Psoas muscle (tissue), 8 donors: ENCODE results near the gene MC3R. TPM values are rescaled to one million over a fixed set of nuclear protein-coding genes. Genes with fewer than 3 reads are reported as not detected.

ENCODE experiments used
- ATAC-seq, 4 donors: fragments of 200-7000 bp; cut with Tn5 transposase; one replicate each; pipeline ENCODE4 v1.9.1; 2020; ENCODE audit warnings: moderate library complexity in 3 of 4, mild to moderate bottlenecking in 2 of 4
- DNase-seq, 2 donors: peaks; one replicate each; pipeline ENCODE4 v3.0.0-alpha.2; 2020
- H3K27ac ChIP-seq: fragments of 200-600 bp; one replicate; pipeline ENCODE4 v1.8.0; 2022
- H3K27me3 ChIP-seq, 3 donors: fragments of 200-600 bp in 1 of 3; one replicate each; pipeline versions ENCODE4 v1.6.1 to v1.8.0; 2013 to 2022; ENCODE audit warnings: low read length in 2 of 3, mild to moderate bottlenecking in 2 of 3, moderate library complexity in 1 of 3; ENCODE audit not compliant: insufficient read depth in 3 of 3
- H3K36me3 ChIP-seq, 2 donors: fragments of 200-600 bp in 1 of 2; one replicate each; pipeline versions ENCODE4 v1.6.1 to v1.8.0; 2013 to 2022; ENCODE audit warnings: low read depth in 1 of 2, mild to moderate bottlenecking in 1 of 2, moderate library complexity in 1 of 2; ENCODE audit not compliant: insufficient read depth in 1 of 2
- H3K4me1 ChIP-seq: fragments of 200-600 bp; one replicate; pipeline ENCODE4 v1.8.0; 2022
- H3K4me3 ChIP-seq: fragments of 200-600 bp; one replicate; pipeline ENCODE4 v1.8.0; 2022; ENCODE audit warnings: mild to moderate bottlenecking
- H3K9me3 ChIP-seq: fragments of 200-600 bp; one replicate; pipeline ENCODE4 v1.8.0; 2022
- CTCF ChIP-seq: fragments of 200-600 bp; IDR thresholded peaks from one replicate; pipeline ENCODE4 v1.8.0; 2022; ENCODE audit warnings: antibody characterized with exemption
- WGBS, 3 donors: extraction: QIAGEN DNeasy Blood & Tissue Kit; methylation state at CpG; one replicate each; pipeline versions ENCODE4 v1.1.6 to v1.1.7; 2013; 5-methylcytosine and 5-hydroxymethylcytosine counted together
- intact Hi-C, 2 donors: fragments of 100-400 bp; cut with DNase I; formaldehyde crosslinking; loops; one replicate each; pipeline versions ENCODE4 v1.11.0 to v1.14.2; 2022
- polyA plus RNA-seq, 3 donors: library from polyadenylated mRNA; stranded (reverse); fragments of 200-250 nt; gene quantifications; one replicate each; pipeline ENCODE4 v1.2.3, GENCODE V29; 2013
- total RNA-seq, 4 donors: library from RNA; stranded (reverse); fragmentation: NEBNext Ultra II Directional in 2 of 4; extraction: Animal tissue kit (Norgen Biotek cat#: 25700) in 2 of 4; gene quantifications; one replicate each; pipeline versions ENCODE4 v1.2.1 to v1.2.4, GENCODE V29; 2021 to 2023
- donor health status: healthy with polysubstance abuse.
- donor health status: DM: no; HTN: no; CAD: no; lungs with moderate emphysema.
- donor health status: Bipolar disorder and iron deficiency.
- donor health status: healthy.
- donor health status: DM: yes; HTN: yes; CAD: no.
- donor health status: DM: no; HTN: no; CAD: no.
- donor health status: DM: no; HTN: no; CAD: no.
- donor health status: DM: yes; HTN: yes; CAD: no.

MC3R gene
- total and polyA plus RNA-seq, 7 donors = not detected

- no peaks in the 10 kb centered on the region for H3K4me1 ChIP-seq
- no peak overlapping the region for H3K27ac ChIP-seq
- intact Hi-C loops = no loop called here
- DNase-seq = no peak
- no peaks in the 10 kb centered on the region for H3K36me3 ChIP-seq
- no peak for TF ChIP-seq CTCF
- no peaks in the 10 kb centered on the region for H3K9me3 ChIP-seq
- ATAC-seq = no peak
- H3K27me3 ChIP-seq = peaks cover 0 to 2% (median 0%) of the 10 kb centered on the region in 3 donors
- H3K4me3 ChIP-seq = no peak overlapping the region
- 40 to 66% (median 43%) methylated on average over 3 of the region's 3 CpGs for WGBS, 3 donors
Measured at GRCh38 chr20:56205346-56205745, 43.2 kb upstream of the MC3R start.

GRCh38 chr20:56207656-56208055 is 40.9 kb upstream of the MC3R start:
- Histone ChIP-seq H3K4me1 (no peaks in the 10 kb centered on the region), H3K27me3 (no peaks in the 10 kb centered on the region), H3K4me3 (no peak overlapping the region), H3K27ac (no peak overlapping the region), H3K9me3 (no peaks in the 10 kb centered on the region), H3K36me3 (no peaks in the 10 kb centered on the region)
- no peak for ATAC-seq
- no peak for DNase-seq
- TF ChIP-seq CTCF = no peak
- intact Hi-C loops = no loop called here
- 55 to 65% (median 63%) methylated on average over 4 of the region's 4 CpGs for WGBS, 3 donors

GRCh38 chr20:56208121-56208520 is 40.4 kb upstream of the MC3R start:
- WGBS, 3 donors = 84 to 91% (median 88%) methylated on average over 1 of the region's 1 CpG
- intact Hi-C loops = no loop called here
- Histone ChIP-seq H3K4me3 (no peak overlapping the region), H3K27me3 (no peaks in the 10 kb centered on the region), H3K36me3 (no peaks in the 10 kb centered on the region), H3K4me1 (no peaks in the 10 kb centered on the region), H3K27ac (no peak overlapping the region), H3K9me3 (no peaks in the 10 kb centered on the region)
- ATAC-seq = no peak
- DNase-seq = no peak
- TF ChIP-seq CTCF = no peak

- Histone ChIP-seq H3K36me3 (no peaks in the 10 kb centered on the region), H3K4me3 (no peak overlapping the region), H3K27me3 (no peaks in the 10 kb centered on the region), H3K27ac (no peak overlapping the region), H3K9me3 (no peaks in the 10 kb centered on the region), H3K4me1 (no peaks in the 10 kb centered on the region)
- intact Hi-C loops = no loop called here
- no peak for TF ChIP-seq CTCF
- DNase-seq = no peak
- no peak for ATAC-seq
- 81 to 84% (median 82%) methylated on average over 5 of the region's 5 CpGs for WGBS, 3 donors
Measured at GRCh38 chr20:56211051-56211450, 37.5 kb upstream of the MC3R start.

GRCh38 chr20:56212091-56212490 is 36.4 kb upstream of the MC3R start:
- H3K27me3 ChIP-seq = no peaks in the 10 kb centered on the region
- no peaks in the 10 kb centered on the region for H3K4me1 ChIP-seq
- WGBS, 3 donors = 79 to 85% (median 85%) methylated on average over 9 of the region's 9 CpGs
- intact Hi-C loops = no loop called here
- H3K27ac ChIP-seq = no peak overlapping the region
- H3K9me3 ChIP-seq = no peaks in the 10 kb centered on the region
- DNase-seq (no peak), ATAC-seq (no peak)
- no peaks in the 10 kb centered on the region for H3K36me3 ChIP-seq
- H3K4me3 ChIP-seq = no peak overlapping the region
- TF ChIP-seq CTCF = no peak
